ENCODE measurements around the gene SIGLEC7. TPM values are rescaled to one million over a fixed set of nuclear protein-coding genes. Genes with fewer than 3 reads are reported as not detected.

The SIGLEC7 gene
- polyA plus RNA-seq, 1 of the 3 experiments (the other 2 are of a cell fraction), result not detected

DNA sequence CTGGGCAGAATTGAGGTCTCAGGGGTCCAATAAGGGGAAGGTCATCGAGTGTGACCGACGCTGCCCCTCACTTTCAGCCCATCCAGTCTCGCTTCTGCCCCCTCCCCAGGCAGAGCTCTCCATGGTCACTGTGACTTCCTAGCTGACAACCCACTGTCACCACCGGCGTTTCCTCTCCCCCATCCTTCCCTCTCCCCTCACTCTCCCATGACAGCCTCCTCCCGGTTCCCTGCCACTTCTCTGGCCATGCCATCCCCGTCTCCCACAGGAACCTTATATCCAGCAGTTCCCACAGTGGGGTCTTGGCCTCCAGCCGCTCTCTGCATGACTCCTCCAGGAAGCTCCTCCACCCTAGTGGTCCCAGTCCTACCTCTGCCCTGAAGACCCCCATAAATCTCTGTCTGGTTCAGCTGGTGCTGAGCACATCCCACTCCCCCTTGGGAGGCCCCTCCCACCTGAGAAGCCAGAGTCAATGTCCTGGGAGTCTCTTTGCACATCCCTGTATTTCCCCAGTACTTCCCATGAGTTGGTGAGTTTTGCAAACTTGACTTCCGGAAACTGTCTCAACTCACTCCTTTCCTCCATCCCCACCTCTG is 58.1 kb downstream of the SIGLEC7 start:
- Histone ChIP-seq H3K9me2 (peaks cover 4% of the 10 kb centered on the region; the same call in 1 of the 2 replicates), H3K9ac (no peak overlapping the region), H3K9me3 (no peaks in the 10 kb centered on the region), H4K20me1 (ENCODE audit: insufficient read depth) (no peaks in the 10 kb centered on the region), H3K4me1 (ENCODE audit: control insufficient read depth in 1 of 2, insufficient read depth in 2 of 2, low read depth in 1 of 2, low read length in 1 of 2) (no peaks in the 10 kb centered on the region), H3K27ac (ENCODE audit: low read depth in 2 of 2, low read length in 1 of 2) (no peak overlapping the region), H2AFZ (ENCODE audit: low read depth) (no peak overlapping the region), H3F3A (replicated peaks; ENCODE audit: insufficient read depth) (no peaks in the 10 kb centered on the region), H3K79me2 (ENCODE audit: insufficient read depth) (no peaks in the 10 kb centered on the region), H3K4me3 (ENCODE audit: low read depth in 2 of 2, low read length in 1 of 2) (no peak overlapping the region), H3K36me3 (replicated peaks in 1 of 2; ENCODE audit: control insufficient read depth in 1 of 2, insufficient read depth in 2 of 2, low read length in 1 of 2) (no peaks in the 10 kb centered on the region), H3K27me3 (ENCODE audit: insufficient read depth) (peaks cover 66% of the 10 kb centered on the region), H3K4me2 (no peak overlapping the region)
- TF ChIP-seq RFX5 (IDR thresholded peaks at IDR 0.05; ENCODE audit: low read length) (no peak), NRF1 (IDR thresholded peaks at IDR 0.05; ENCODE audit: low read depth, low read length) (no peak), SIN3A (IDR thresholded peaks at IDR 0.05; ENCODE audit: borderline replicate concordance, low read depth, low read length) (no peak), RAD21 (IDR thresholded peaks at IDR 0.05; ENCODE audit: low read length) (no peak), YY1 (IDR thresholded peaks at IDR 0.05; ENCODE audit: low read depth) (no peak), GATA2 (CRISPR knock-in tag; IDR thresholded peaks at IDR 0.05) (no peak), TAF1 (IDR thresholded peaks at IDR 0.05; ENCODE audit: borderline replicate concordance, low read depth, low read length) (no peak), EZH2phosphoT487 (IDR thresholded peaks at IDR 0.05; ENCODE audit: borderline replicate concordance, low read depth) (no peak), RCOR1 (IDR thresholded peaks at IDR 0.05; ENCODE audit: low read length) (no peak)
- TF ChIP-seq, protein P1, sequence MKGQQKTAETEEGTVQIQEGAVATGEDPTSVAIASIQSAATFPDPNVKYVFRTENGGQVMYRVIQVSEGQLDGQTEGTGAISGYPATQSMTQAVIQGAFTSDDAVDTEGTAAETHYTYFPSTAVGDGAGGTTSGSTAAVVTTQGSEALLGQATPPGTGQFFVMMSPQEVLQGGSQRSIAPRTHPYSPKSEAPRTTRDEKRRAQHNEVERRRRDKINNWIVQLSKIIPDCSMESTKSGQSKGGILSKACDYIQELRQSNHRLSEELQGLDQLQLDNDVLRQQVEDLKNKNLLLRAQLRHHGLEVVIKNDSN (IDR thresholded peaks at IDR 0.05; ENCODE audit: borderline replicate concordance, low read depth), result no peak
- TF ChIP-seq, protein P2, sequence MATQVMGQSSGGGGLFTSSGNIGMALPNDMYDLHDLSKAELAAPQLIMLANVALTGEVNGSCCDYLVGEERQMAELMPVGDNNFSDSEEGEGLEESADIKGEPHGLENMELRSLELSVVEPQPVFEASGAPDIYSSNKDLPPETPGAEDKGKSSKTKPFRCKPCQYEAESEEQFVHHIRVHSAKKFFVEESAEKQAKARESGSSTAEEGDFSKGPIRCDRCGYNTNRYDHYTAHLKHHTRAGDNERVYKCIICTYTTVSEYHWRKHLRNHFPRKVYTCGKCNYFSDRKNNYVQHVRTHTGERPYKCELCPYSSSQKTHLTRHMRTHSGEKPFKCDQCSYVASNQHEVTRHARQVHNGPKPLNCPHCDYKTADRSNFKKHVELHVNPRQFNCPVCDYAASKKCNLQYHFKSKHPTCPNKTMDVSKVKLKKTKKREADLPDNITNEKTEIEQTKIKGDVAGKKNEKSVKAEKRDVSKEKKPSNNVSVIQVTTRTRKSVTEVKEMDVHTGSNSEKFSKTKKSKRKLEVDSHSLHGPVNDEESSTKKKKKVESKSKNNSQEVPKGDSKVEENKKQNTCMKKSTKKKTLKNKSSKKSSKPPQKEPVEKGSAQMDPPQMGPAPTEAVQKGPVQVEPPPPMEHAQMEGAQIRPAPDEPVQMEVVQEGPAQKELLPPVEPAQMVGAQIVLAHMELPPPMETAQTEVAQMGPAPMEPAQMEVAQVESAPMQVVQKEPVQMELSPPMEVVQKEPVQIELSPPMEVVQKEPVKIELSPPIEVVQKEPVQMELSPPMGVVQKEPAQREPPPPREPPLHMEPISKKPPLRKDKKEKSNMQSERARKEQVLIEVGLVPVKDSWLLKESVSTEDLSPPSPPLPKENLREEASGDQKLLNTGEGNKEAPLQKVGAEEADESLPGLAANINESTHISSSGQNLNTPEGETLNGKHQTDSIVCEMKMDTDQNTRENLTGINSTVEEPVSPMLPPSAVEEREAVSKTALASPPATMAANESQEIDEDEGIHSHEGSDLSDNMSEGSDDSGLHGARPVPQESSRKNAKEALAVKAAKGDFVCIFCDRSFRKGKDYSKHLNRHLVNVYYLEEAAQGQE (IDR thresholded peaks at IDR 0.05; ENCODE audit: low read depth, low read length), result no peak
- TF ChIP-seq, protein P3, sequence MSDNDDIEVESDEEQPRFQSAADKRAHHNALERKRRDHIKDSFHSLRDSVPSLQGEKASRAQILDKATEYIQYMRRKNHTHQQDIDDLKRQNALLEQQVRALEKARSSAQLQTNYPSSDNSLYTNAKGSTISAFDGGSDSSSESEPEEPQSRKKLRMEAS (IDR thresholded peaks at IDR 0.05; ENCODE audit: low read depth), result no peak
- ChIA-PET CTCF (no interaction called here), POLR2A (no interaction called here)
- no peak for DNase-seq
- WGBS (ENCODE audit: low lambda C conversion rate), result 5% methylated on average over 10 of the region's 10 CpGs

DNA sequence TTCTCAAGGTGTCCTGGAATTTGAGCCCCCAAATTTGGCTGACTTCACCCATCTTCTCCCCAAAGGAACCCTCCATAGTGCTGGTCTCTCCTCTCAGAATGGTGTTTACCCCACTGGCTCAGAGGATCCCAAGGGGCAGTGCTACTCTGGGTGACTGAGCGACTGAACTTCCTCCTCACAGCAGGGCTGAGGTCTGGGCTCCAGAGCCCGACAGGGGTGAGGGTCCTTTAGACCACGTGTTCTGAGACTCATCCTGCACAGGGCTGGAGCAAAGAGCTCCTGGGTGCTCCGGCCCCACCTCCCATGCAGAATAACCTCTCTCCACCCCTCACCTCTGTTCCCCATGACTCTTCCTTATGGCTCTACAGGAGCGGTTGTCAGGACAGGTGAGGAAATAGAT is 59.6 kb downstream of the SIGLEC7 start:
- POLR2A ChIA-PET, result no interaction called here

More for the DNA sequence above, 59.6 kb downstream of the SIGLEC7 start:
- Histone ChIP-seq H3K27me3 (ENCODE audit: insufficient read depth) (peaks cover 61% of the 10 kb centered on the region), H3K36me3 (replicated peaks in 1 of 2; ENCODE audit: control insufficient read depth in 1 of 2, insufficient read depth in 2 of 2, low read length in 1 of 2) (no peaks in the 10 kb centered on the region), H3F3A (replicated peaks; ENCODE audit: insufficient read depth) (no peaks in the 10 kb centered on the region), H4K20me1 (ENCODE audit: insufficient read depth) (no peaks in the 10 kb centered on the region), H3K27ac (ENCODE audit: low read depth in 2 of 2, low read length in 1 of 2) (no peak overlapping the region), H3K9me2 (peaks cover 4% of the 10 kb centered on the region; the same call in 1 of the 2 replicates), H3K4me3 (ENCODE audit: low read depth in 2 of 2, low read length in 1 of 2) (no peak overlapping the region), H2AFZ (ENCODE audit: low read depth) (no peak overlapping the region), H3K9me3 (no peaks in the 10 kb centered on the region), H3K79me2 (ENCODE audit: insufficient read depth) (no peaks in the 10 kb centered on the region), H3K4me2 (no peak overlapping the region), H3K4me1 (ENCODE audit: control insufficient read depth in 1 of 2, insufficient read depth in 2 of 2, low read depth in 1 of 2, low read length in 1 of 2) (no peaks in the 10 kb centered on the region), H3K9ac (no peak overlapping the region)
- DNase-seq, result no peak
- CTCF ChIA-PET, result no interaction called here
- WGBS (ENCODE audit: low lambda C conversion rate), result 3% methylated on average over 4 of the region's 5 CpGs
- no peak for TF ChIP-seq TEAD4 (IDR thresholded peaks at IDR 0.05; ENCODE audit: borderline replicate concordance, insufficient read depth)
- TF ChIP-seq, protein P4, sequence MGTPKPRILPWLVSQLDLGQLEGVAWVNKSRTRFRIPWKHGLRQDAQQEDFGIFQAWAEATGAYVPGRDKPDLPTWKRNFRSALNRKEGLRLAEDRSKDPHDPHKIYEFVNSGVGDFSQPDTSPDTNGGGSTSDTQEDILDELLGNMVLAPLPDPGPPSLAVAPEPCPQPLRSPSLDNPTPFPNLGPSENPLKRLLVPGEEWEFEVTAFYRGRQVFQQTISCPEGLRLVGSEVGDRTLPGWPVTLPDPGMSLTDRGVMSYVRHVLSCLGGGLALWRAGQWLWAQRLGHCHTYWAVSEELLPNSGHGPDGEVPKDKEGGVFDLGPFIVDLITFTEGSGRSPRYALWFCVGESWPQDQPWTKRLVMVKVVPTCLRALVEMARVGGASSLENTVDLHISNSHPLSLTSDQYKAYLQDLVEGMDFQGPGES (IDR thresholded peaks at IDR 0.05; ENCODE audit: low read depth, low read length), result no peak
- TF ChIP-seq, protein P5, sequence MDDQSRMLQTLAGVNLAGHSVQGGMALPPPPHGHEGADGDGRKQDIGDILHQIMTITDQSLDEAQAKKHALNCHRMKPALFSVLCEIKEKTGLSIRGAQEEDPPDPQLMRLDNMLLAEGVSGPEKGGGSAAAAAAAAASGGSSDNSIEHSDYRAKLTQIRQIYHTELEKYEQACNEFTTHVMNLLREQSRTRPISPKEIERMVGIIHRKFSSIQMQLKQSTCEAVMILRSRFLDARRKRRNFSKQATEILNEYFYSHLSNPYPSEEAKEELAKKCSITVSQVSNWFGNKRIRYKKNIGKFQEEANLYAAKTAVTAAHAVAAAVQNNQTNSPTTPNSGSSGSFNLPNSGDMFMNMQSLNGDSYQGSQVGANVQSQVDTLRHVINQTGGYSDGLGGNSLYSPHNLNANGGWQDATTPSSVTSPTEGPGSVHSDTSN (IDR thresholded peaks at IDR 0.05), result no peak
- no peak for TF ChIP-seq RFX5 (IDR thresholded peaks at IDR 0.05; ENCODE audit: low read length)

Data from SK-N-SH (cell line).